ENCODE measurements around the gene FXYD6. TPM values are rescaled to one million over a fixed set of nuclear protein-coding genes. Genes with fewer than 3 reads are reported as not detected.

The FXYD6 gene
- polyA plus RNA-seq, 3 donors, result 116 to 131 (median 122) TPM

DNA sequence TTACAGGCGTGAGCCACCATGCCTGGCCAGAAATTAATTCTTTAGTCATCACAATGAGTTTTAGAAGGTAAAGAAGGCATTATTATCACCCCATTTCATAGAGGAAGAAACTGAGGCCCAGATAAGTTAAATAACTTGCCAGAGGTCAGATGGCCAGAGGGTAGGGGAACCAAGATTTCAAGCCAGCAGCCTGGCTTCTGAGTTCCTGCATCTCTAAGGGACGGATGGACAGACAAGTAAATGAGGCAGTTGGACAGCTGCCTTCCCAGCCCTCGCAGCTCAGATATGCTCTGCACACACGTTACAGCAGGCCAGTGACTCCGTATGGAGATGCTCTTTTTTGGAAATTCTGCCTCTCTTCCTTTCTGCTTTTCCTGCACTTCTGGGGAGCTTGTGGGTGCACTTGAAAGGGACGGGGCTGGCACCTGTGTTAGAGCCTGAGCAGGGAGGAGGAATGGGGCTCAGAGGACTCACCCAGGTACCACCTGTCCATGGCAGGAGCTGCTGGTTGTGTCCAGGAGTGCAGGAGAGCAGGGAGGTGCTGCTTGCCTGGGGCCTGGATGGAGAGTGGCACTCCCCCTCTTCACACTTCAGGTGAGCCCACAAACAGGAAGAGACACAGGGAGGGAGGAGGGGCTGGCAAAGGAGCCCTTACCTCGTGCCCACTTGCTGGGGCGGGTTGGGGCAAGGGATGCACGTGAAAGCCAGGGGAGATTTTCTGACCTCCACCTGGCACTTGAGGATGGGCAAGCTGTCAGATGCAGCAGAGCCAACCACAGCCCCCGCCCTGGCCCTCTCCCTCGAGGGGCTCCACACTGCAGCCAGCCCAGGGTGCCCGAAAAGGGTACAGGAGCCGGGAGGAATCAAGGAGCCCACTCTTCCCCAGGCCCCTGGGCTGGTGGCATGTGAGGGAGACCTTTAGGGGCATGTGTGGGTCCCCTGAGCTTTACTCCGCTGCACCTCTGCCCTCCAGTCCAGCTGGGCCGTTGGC lies 48.6 kb downstream of the FXYD6 start:
- DNase-seq (ENCODE audit: extremely low read depth in 1 of 11, low read depth in 9 of 11, low spot score in 4 of 11), result no peak

DNA sequence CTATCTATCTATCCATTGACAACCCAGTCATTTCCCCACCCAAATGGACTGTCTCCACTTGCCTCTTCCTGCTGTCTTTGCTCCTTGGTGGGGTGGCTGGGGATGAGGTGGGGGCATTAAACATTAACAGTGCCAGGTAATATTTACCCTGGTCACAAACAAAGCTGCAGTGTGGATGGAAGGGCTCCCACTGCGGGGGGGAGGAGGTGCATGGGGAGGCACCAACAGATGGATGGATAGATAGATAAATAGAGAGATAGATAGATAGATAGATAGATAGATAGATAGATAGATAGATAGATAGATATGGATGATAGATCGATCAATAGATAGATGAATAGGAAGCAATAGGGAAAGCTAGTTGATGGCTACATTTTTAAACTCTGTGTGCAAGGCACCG lies 49.6 kb downstream of the FXYD6 start:
- DNase-seq (ENCODE audit: extremely low read depth in 1 of 11, low read depth in 9 of 11, low spot score in 4 of 11), result no peak

DNA sequence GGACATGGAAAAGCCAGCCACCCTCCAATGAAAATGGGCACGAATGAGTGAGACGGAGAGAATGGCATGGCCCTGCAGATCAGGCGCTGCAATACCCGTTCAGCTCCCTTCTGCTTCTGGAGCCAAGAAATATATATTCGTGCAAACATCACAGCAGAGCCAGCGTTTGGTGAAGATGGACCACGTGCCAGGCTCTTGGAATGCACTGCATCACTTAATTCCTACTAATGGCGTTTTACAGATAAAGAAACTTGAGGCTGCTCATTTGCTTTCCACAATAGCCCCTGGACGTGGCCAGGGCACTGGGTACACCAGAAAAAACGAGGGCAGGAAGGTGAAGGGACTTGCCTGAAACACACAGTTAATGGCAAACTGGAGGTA lies 50.3 kb downstream of the FXYD6 start:
- DNase-seq (ENCODE audit: extremely low read depth in 1 of 11, low read depth in 9 of 11, low spot score in 4 of 11), result no peak

DNA sequence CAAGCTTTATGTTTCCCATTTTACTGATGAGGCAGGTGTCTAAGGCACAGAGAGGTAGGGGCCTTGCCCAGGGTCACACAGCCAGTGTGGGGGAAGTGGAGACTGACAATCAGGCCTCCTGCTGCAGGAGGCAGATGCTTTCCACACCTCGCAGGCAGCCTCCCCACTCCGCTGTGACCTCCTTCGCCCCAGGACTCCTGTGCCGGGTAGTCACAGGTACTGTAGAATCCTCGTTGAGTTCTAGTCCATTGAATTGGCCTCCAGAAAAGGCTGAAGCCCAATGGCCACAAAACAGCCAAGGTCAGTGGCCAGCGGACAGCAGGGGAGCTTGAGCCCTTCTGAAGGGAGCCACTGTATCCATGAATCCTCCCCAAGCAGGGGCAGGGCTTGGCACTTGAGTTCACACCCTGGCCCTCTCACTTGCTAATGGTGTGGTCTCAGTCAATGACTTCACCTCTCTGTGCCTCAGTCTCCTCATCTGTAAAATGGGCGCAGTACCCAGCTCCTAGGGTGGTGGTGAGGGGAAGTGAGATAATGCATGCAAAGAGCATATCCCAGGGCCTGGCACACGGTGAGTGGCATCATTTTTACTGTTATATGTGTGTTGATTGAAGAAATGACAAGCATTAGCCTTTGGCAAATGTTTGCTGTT lies 50.8 kb downstream of the FXYD6 start:
- DNase-seq (ENCODE audit: extremely low read depth in 1 of 11, low read depth in 9 of 11, low spot score in 4 of 11), result no peak

DNA sequence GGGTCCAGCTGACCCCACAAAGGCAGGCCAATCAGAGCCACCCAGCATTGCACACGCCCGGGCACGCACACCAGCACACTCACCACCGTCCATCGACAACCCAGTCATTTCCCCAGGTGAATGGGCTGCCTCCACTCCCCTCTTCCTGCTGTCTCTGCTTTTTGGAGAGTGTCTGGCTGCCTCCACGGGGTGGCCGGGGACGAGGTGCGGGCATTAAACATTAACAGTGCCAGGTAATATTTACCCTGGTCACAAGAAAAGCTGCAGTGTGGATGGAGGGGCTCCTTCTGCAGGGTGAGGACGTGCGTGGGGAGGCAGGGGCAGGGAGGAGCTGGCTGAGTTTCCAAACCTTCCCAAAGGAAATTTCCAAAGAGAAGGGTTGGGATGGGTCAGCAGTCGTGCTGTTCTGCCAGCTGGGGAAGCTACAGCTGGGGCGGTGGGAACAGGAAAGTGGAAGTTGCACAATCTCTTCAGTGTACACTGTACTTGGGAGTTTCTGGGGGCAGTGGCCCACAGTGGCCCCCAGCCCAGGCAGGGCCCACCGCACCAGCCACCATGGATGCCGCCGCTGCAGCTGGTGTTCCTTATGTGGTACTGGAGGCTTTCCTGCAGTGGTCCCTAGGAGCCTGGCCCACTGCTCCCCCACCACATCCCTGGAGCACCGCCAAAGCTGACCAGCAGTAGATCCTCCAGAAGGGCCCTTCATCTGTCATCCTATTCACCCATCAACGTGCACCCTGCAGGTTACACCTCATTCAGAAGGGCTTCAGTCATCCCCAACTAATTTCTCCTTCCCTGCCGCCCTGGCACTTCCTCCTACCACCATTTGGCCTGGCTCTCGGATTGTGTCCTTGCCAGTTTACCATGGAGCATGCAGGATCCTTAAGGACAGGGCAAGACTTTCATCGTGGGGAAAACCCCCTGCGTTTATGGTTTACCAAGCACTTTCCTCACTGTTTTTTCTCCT lies 51.6 kb downstream of the FXYD6 start, which contains the start of gene FXYD2:
FXYD2 (minus strand) TSS at position 174 of the 967 bp plus-strand sequence; CDS start at position 108, 66 bp downstream.
- DNase-seq (ENCODE audit: extremely low read depth in 1 of 11, low read depth in 9 of 11, low spot score in 4 of 11), result peak in 1 of 11 donors; percentile 61

DNA sequence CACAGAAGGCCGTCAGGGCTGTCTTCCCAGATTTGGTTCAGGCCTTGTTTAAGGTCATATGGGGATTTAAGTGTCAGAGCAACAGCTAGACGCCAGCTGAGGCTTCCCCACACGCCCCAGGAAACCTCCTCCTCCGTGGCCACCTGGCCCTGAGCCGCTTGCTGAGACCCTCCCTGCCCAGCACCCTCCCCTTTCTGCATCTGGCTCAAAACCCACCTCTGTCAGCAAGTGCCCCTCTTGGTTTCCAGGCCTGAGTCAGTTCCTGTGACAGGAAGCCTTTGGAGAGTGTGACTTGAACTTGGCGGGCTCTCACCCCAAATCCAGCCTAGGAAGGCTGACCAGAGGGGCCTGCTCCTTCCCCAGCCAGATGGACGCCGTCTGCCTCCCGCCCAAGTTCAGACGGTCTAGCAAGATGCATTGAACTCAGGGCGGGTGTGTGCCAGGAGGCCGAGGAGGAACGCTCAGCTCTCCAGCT lies 52.5 kb downstream of the FXYD6 start:
- DNase-seq (ENCODE audit: extremely low read depth in 1 of 11, low read depth in 9 of 11, low spot score in 4 of 11), result peak in 2 of 11 donors; percentile 31 to 53

DNA sequence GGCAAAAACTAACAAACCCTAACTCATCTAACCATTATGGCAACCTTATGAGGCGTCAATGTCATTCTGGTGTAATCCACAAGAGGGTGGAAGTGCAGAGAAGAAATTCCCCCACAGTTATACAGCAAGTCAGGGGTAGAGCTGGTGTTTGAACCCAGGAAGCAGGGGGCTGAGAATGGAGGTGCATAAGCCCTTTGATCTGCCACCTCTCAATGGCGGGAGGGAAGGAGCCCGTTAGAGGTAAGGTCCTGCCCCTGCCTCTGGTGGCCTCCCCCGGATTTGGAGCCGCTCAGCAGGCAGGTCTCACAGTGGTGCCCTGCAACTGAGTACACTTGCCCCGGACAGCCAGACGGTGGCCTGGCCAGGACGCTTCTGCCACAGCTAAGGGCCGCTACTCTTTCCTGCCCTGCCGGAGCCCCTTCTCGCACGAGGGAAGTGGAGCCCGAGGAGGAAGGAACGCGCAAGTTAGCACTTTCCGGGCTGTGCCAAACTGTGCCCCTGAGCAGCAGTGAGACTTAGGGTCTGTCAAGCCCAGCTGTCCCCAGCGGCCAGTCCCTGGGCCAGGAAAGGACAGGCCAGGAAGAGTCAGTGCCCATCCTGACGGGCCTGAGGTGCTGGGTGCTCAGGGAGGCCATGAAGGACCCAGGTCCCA lies 53.0 kb downstream of the FXYD6 start:
- DNase-seq (ENCODE audit: extremely low read depth in 1 of 11, low read depth in 9 of 11, low spot score in 4 of 11), result no peak

DNA sequence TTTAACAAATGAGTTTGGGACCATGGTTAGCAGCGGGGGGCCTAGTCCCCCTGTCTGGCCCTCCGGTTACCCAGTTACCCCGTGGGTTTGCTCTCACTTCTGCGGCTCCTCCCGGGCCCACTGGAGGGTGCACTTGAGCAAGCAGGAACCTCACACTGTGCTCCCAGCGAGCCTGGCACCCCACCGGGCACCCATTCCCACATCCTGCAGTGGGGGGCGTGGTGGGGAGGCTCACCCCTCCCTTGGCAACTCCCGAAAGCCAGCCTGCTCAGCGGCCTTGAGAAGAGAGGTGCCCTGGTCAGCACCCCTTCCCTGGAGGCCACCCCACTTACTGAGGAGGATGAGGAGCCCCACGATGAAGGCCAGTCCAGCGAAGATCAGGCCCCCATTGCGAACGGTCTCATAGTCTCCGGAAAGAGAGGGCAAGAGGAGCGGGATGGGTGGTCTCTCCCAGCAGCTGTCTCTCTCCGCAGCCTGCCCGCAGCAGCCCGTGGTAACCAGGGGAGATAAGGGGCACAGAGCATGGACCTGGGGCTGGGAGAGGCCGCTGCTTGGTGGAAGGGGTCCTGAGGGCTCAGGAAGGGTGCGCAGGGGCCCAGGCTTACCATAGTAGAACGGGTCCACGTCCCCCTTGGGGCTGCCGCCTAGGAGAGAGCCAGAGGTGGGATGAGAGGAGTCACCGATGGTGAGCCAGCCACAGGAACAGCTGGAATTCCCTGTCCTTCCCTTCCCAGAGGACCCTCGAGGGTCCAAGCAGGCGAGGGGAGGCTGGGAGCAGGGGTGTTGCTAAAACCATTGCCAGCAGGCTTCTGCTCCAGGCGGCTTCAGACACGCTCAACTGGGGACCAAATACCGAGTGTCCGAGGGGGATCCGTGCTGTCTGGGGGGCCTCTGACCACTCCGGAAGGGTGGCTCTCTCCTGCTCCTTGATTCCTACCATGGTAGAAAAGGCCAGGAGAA lies 54.1 kb downstream of the FXYD6 start:
- DNase-seq (ENCODE audit: extremely low read depth in 1 of 11, low read depth in 9 of 11, low spot score in 4 of 11), result no peak

DNA sequence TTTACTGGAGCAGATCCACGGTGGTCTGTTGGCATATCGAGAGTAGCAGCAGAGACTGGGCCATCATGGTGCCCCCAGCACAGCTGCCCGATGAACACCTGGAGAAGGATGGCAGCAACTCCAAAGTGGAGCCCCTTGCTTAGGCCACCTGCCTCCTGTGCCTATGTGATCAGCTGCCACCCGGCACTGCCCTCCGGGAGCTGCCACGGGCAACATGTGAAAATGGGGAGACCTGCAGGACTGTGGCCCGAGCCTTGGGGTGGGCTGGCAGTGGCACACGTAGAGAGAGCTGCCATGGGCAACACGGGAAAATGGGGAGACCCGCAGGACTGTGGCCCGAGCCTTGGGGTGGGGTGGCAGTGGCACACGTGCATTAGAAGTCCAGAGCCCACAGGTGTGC lies 55.0 kb downstream of the FXYD6 start:
- no peak for DNase-seq (ENCODE audit: extremely low read depth in 1 of 11, low read depth in 9 of 11, low spot score in 4 of 11)

DNA sequence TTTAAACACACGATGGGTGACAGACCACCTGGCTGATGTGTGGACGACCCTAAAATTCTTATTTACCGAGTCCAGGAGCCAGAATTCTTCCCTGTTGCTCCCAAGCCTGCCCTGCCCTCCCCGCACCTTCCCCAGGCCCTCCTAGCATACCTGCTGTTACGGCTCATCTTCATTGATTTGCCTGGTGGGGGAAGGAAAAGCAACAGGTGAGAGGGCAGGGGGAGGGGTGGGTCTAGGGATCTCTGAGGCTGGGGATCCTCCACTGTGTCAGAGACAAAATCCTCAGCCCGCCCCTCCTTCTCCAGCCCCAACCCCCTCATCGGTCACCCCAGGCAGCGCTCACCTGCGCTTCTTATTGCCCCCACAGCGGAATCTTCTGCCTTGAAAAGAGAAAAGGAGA lies 55.9 kb downstream of the FXYD6 start:
- DNase-seq (ENCODE audit: extremely low read depth in 1 of 11, low read depth in 9 of 11, low spot score in 4 of 11), result no peak

DNA sequence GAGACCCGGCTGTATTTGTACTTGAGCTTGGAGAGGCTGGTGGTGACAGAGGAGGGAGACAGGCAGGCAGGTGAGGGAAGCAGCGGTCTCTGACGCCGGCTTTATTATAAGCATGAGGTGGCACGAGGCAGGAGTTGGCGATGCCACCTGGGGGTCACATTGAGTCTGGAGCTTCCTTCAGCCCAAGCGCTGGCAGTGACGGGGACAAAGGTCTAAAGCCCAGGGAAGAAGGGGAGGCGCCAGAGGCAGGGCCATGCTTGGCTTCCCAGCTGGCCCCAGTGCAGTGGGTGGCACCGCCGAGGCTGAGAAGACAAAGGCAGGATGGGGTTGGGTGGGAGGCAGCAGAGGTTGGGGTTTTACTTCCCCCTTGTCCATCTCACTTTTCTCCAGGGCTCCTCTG lies 56.4 kb downstream of the FXYD6 start:
- DNase-seq (ENCODE audit: extremely low read depth in 1 of 11, low read depth in 9 of 11, low spot score in 4 of 11), result no peak

DNA sequence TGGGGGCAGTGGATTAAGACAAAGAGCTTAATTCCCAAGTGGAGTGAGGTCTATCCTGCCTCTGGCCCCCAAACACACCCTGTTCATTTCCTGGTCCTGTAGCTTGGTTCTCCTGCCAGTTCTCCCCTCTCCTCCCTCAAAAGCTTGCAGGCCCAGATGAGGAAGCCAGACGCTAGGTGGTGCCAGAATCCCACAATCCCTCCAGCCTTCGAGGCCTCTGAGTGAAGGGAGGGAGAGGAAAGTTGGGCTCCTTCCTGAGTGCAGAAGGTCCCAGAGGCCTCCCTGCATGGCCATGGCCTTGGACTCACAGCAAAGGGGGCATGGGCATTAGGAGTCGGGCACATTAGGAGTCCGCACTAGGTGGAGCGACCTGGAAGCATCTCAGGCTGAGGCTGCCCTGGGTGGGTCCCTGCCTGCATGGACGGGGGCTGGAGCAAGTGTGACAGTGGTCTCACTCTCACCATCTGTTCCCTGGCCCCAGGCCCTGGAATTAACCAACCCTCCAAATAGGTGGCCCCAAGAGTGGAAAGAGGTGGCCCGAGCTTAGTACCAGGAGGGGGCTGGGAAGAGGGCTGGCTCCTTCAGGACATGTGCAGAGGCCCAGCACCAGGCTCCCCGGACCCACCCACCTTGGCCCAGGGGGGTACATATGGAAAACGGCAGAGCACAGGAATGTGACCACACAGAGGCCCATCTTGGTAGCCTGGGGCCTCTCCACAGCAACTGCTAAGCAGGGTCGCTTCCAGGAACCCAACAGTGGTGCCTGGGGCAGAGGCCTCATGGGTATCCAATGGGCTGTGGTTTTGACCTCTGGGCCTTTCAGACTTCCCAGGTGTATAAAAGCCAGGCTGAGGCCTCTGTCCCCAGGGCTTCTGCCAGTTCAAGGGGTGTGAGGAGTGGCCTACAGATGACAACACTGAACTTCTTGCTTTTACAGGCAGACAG lies 57.1 kb downstream of the FXYD6 start:
- peak in 7 of 11 donors; percentile 73 to 87 (median 78) for DNase-seq (ENCODE audit: extremely low read depth in 1 of 11, low read depth in 9 of 11, low spot score in 4 of 11)

DNA sequence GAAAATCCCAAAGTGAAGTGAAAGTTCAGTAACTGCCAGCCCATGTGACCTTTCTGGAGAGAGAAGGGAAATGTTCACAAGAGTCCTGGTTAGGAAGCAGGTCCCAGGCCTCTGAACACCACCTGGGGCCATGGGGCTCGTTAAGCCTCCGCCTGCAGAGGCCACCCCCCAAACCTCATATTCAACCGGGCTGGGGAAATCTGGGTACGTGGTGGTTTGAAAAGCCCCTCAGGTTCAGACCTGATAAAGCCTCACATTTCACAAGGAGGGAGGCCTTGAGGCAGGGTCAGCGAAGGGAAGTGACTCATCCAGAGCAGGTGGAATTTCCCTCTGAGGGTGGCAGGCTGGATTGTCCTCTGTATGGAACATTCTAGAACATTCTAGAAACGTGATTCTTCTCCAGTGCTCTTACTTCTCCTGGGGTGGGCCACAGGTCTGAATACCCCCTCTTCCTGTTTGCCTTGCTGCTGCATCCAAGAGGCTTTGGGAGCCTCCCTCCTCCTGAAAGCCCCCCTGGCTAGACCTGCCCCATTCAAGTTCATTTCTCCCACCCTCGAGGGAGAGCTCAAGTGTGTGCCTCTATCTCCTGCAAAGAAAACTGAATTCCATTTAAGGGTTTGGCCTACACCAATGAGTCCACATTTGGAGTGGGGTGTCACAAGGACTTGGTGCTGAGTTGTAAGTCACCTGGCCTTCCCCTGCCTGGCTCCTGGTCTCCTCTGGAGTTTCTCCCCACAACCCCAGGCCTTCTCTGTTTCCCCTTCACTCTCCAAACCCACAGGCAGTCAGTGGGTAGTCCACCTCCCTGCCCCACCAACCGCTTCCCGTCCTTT lies 58.2 kb downstream of the FXYD6 start:
- DNase-seq (ENCODE audit: extremely low read depth in 1 of 11, low read depth in 9 of 11, low spot score in 4 of 11), result no peak

DNA sequence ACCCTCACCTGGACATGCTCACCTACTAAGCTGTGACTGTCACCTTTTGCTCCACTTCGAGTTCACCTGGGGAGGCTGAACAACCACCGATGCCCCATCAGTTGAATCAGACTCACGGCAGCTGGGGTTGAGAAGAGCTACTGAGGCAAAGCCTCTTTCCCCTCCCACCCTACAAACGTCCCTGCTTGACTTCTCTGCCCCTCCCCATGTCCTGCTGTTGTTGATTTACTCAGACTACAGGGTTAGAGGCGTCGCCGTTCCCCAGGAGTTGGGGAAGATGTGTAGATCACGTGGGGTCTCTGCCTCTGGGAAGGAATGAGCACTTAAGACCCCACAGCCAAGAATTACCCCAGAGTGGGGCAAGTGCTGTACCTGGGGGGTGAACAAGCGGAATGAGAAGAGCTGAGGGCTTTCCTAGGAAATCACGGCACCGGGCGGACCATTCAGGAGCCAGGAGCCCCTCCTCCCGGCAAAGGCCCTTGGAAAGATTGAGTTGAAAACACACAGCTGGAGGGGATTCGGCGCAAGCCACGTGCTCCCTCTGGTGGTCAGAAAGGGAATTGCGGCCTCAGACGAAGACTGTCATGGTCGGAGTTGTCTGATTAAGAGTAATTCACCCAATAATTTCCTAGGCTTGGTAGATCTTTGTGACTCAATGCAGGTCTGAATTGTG lies 59.0 kb downstream of the FXYD6 start:
- DNase-seq (ENCODE audit: extremely low read depth in 1 of 11, low read depth in 9 of 11, low spot score in 4 of 11), result peak in 10 of 11 donors; percentile 71 to 88 (median 84)

DNA sequence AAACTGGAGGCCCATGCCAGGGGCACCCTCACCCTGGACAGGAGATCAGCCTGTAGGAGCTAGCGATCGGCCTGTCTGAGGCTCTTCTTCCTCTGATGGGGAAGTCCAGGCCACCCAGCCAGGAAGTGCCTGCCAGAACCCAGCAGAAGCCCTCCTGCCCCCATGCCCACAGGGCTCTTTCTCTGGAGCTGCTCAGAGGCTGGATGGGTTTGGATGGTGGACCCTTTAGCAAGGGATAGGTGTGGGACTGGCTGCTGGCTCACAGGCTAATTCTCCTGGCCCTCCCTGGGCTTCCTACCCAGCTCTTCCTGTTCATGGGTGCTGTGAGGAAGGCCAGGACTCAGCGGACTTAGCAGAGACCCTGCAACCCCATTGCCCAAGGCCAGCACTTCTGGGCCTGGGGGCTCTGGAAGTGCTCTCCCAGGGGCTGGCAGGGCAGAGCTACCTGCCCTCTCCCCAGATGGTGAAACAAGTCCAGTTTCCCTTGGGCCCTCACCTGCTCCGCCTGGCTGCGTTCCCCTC lies 59.6 kb downstream of the FXYD6 start:
- DNase-seq (ENCODE audit: extremely low read depth in 1 of 11, low read depth in 9 of 11, low spot score in 4 of 11), result no peak

All from renal cortex interstitium (tissue), 11 donors.